ENCODE measurements around the gene ARMC6. TPM values are rescaled to one million over a fixed set of nuclear protein-coding genes. Genes with fewer than 3 reads are reported as not detected.
"Not testable (repeated sequence)": the region's sequence is repeated elsewhere in the genome, so short reads cannot be mapped to it uniquely, and the experiment has no call there.

The ARMC6 gene
- total RNA-seq, 4 donors from 2014 or later: 18.2 to 26.3 (median 24.5) TPM

DNA sequence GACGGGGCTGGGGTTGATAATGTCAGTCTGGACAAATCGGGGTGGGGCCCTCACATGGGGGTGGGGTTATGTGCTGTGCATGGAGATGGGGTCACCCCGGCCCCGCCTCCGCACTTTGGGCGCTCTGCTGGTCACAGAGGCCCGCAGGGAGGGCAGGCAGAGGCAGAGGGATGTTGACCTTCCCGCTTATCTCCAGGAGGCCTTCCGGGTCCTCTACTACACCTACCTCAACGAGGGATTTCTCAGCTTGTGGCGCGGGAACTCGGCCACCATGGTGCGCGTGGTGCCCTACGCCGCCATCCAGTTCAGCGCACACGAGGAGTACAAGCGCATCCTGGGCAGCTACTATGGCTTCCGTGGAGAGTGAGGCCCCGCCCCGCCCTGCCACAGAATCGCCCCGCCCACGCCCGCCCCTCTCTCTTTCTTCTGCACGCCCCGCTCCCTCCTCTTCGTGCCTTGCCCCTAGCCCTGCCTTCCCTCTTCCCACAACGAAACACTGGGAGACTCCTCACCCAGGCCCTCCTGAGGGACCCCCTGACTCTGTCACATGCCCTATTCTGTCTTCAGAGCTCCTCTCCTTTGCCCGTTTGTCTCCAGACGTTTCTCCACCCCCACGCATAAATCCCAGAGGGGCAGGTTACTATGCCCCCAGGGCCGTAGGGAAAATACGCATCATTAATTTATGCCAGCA, 72.1 kb downstream of the ARMC6 start:
- peak; percentile 43 to 82 (median 78) for DNase-seq
- Histone ChIP-seq H3K9me3 (no peaks in the 10 kb centered on the region), H3K27me3 (no peaks in the 10 kb centered on the region), H3K4me3 (peak overlapping the region; percentile 16 to 55 (median 36)), H3K36me3 (no peaks in the 10 kb centered on the region), H3K4me1 (peaks cover 0 to 5% (median 0%) of the 10 kb centered on the region in 4 donors), H3K27ac (peak overlapping the region; percentile 10 to 75 (median 24))
- TF ChIP-seq POLR2A (IDR thresholded peaks at IDR 0.05): peak in 1 of 2 donors; percentile 43
- TF ChIP-seq, protein P1, sequence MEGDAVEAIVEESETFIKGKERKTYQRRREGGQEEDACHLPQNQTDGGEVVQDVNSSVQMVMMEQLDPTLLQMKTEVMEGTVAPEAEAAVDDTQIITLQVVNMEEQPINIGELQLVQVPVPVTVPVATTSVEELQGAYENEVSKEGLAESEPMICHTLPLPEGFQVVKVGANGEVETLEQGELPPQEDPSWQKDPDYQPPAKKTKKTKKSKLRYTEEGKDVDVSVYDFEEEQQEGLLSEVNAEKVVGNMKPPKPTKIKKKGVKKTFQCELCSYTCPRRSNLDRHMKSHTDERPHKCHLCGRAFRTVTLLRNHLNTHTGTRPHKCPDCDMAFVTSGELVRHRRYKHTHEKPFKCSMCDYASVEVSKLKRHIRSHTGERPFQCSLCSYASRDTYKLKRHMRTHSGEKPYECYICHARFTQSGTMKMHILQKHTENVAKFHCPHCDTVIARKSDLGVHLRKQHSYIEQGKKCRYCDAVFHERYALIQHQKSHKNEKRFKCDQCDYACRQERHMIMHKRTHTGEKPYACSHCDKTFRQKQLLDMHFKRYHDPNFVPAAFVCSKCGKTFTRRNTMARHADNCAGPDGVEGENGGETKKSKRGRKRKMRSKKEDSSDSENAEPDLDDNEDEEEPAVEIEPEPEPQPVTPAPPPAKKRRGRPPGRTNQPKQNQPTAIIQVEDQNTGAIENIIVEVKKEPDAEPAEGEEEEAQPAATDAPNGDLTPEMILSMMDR (IDR thresholded peaks at IDR 0.05): no peak

DNA sequence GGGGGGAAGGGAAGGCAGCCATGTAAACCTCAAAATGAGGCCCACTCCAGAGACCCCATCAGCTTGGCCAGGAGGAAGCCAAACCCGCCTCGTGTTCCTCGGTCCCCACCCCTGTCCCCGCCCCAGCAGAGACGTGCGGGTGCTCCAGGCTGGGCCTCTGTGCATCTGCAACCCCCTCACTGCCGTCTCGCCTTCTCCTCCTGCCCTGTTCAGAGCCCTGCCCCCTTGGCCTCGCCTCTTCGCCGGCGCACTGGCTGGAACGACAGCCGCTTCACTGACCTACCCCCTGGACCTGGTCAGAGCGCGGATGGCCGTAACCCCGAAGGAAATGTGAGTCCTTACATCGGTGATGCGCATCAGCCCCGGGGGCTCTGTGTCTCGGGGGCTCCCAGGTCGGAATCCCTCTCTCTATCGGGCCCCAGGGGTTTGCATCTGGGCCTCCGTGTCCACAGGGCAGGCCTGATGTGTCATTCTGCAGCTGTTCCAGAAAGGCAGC, 72.7 kb downstream of the ARMC6 start:
- peak overlapping the region in 2 of 4 donors; percentile 34 to 75 for H3K27ac ChIP-seq
- peaks cover 0 to 11% (median 0%) of the 10 kb centered on the region in 4 donors for H3K4me1 ChIP-seq
- TF ChIP-seq POLR2A (IDR thresholded peaks at IDR 0.05): no peak
- TF ChIP-seq, protein P1 (IDR thresholded peaks at IDR 0.05): no peak
- H3K27me3 ChIP-seq: no peaks in the 10 kb centered on the region
- no peak for DNase-seq
- no peaks in the 10 kb centered on the region for H3K9me3 ChIP-seq
- no peaks in the 10 kb centered on the region for H3K36me3 ChIP-seq
- peak overlapping the region; percentile 16 to 55 (median 36) for H3K4me3 ChIP-seq

DNA sequence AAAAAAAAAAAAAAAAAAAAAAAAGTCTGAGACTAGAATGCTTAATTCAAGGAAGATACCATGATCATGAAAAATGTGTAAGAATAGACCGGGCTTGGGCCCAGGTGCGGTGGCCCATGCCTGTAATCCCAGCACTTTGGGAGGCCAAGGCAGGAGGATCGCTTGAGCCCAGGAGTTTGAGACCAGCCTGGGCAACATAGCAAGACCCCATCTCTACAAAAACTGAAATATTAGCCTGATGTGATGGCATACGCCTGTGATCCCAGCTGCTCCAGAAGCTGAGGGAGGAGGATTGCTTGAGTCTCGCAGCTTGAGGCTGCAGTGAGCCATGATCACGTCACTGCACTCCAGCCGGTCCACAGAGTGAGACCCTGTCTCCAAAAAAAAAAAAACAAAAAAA, 73.5 kb downstream of the ARMC6 start:
- DNase-seq, H3K4me3 ChIP-seq, H3K27ac ChIP-seq, H3K9me3 ChIP-seq, H3K27me3 ChIP-seq, H3K36me3 ChIP-seq: not testable (repeated sequence)
- peaks cover 0 to 12% (median 0%) of the 10 kb centered on the region in 4 donors for H3K4me1 ChIP-seq

DNA sequence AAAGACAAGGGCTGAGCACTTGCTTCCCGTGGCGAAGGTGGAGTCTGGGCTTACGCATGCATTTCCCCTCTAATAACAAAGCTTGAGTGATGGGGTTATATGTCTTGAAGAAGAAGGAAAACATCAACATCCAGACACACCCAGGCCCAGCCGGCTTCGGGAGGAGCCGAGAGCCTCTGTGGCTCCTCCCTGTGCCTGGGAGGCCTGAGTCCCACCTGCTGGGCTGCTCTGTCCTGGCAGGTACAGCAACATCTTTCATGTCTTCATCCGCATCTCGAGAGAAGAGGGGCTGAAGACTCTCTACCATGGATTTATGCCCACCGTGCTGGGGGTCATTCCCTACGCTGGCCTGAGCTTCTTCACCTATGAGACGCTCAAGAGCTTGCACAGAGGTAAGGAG, 74.3 kb downstream of the ARMC6 start:
- no peaks in the 10 kb centered on the region for H3K9me3 ChIP-seq
- H3K4me3 ChIP-seq: no peak overlapping the region
- H3K27ac ChIP-seq: no peak overlapping the region
- DNase-seq: no peak
- H3K4me1 ChIP-seq: peaks cover 0 to 12% (median 0%) of the 10 kb centered on the region in 4 donors
- no peak for TF ChIP-seq POLR2A (IDR thresholded peaks at IDR 0.05)
- TF ChIP-seq, protein P1 (IDR thresholded peaks at IDR 0.05): no peak
- H3K36me3 ChIP-seq: no peaks in the 10 kb centered on the region
- H3K27me3 ChIP-seq: no peaks in the 10 kb centered on the region

Other genes with a start within 250 kb of the ARMC6 start
- under 1 TPM in 1 of 4 donors, not detected in 3; 0.40 TPM for gene COMP, start 242.3 kb upstream of the ARMC6 start, total RNA-seq
- gene UPF1, start 201.6 kb upstream of the ARMC6 start, total RNA-seq: 100 to 1,000 TPM in 3 of 4 donors, 10 to 100 TPM in 1; 63.9 to 157 (median 127) TPM
- gene CERS1, start 137.4 kb upstream of the ARMC6 start, total RNA-seq: not detected
- gene COPE, start 114.2 kb upstream of the ARMC6 start, total RNA-seq: 100 to 1,000 TPM; 205 to 257 (median 224) TPM
- gene DDX49, start 113.9 kb upstream of the ARMC6 start, total RNA-seq: 10 to 100 TPM; 37.0 to 76.9 (median 47.1) TPM
- gene HOMER3, start 92.4 kb upstream of the ARMC6 start, total RNA-seq: 10 to 100 TPM in 2 of 4 donors, 1 to 10 TPM in 1, under 1 TPM in 1; 0.88 to 33.0 (median 9.6) TPM
- 100 to 1,000 TPM in 1 of 4 donors, 10 to 100 TPM in 3; 32.9 to 157 (median 75.8) TPM for gene SUGP2, start 86 bp upstream of the ARMC6 start, total RNA-seq
- 10 to 100 TPM; 11.2 to 24.8 (median 13.2) TPM for gene SLC25A42, start 30.4 kb downstream of the ARMC6 start, total RNA-seq
- 10 to 100 TPM; 15.9 to 26.4 (median 18.7) TPM for gene TMEM161A, start 104.9 kb downstream of the ARMC6 start, total RNA-seq
- gene MEF2B, start 136.7 kb downstream of the ARMC6 start, total RNA-seq: 1 to 10 TPM in 2 of 4 donors, not detected in 2; 5.0 to 7.4 TPM
- 10 to 100 TPM; 17.2 to 32.2 (median 22.1) TPM for gene BORCS8, start 158.5 kb downstream of the ARMC6 start, total RNA-seq
- 10 to 100 TPM; 18.2 to 75.1 (median 51.9) TPM for gene RFXANK, start 158.7 kb downstream of the ARMC6 start, total RNA-seq
- gene NR2C2AP, start 169.8 kb downstream of the ARMC6 start, total RNA-seq: 10 to 100 TPM in 2 of 4 donors, 1 to 10 TPM in 2; 5.0 to 11.6 (median 8.7) TPM
- not detected for gene NCAN, start 178.4 kb downstream of the ARMC6 start, total RNA-seq
- 100 to 1,000 TPM in 3 of 4 donors, 10 to 100 TPM in 1; 31.4 to 534 (median 463) TPM for gene TM6SF2, start 239.7 kb downstream of the ARMC6 start, total RNA-seq